PC-9 (cell line): Measurements from ENCODE around the gene TTBK1.

ENCODE experiments used
- EZH2 ChIP-seq: fragments of 200-600 bp; sonication (generic); IDR thresholded peaks from 2 replicates; pipeline ENCODE4 v1.8.0; 2017; ENCODE audit warnings: antibody characterized with exemption, low read depth
- TF ChIP-seq, protein P1 (sequence below): fragments of 200-600 bp; sonication (generic); conservative IDR thresholded peaks from 2 replicates; pipeline ENCODE4 v1.6.1; 2017; ENCODE audit warnings: mixed run types, antibody characterized with exemption, mild to moderate bottlenecking, moderate library complexity

DNA sequence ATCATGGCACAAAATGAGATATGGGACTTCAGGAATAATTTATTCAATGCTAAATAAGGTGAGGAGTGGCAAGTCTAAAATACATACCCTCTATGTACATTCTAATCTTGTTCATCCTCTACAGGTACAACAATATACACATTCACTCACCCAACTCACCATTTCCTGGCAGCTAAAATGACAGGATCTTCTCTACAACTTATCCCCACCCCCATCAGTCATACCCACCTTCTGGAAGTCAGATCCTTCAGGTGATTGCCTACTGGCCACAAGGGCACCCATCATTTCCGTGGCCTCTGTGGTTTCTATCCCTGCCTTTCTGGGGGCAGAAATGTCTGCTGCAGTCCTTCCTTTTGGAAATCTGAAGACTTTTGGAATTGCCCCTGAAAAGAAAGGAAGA is 88.2 kb downstream of the TTBK1 start:
- TF ChIP-seq, protein P1, sequence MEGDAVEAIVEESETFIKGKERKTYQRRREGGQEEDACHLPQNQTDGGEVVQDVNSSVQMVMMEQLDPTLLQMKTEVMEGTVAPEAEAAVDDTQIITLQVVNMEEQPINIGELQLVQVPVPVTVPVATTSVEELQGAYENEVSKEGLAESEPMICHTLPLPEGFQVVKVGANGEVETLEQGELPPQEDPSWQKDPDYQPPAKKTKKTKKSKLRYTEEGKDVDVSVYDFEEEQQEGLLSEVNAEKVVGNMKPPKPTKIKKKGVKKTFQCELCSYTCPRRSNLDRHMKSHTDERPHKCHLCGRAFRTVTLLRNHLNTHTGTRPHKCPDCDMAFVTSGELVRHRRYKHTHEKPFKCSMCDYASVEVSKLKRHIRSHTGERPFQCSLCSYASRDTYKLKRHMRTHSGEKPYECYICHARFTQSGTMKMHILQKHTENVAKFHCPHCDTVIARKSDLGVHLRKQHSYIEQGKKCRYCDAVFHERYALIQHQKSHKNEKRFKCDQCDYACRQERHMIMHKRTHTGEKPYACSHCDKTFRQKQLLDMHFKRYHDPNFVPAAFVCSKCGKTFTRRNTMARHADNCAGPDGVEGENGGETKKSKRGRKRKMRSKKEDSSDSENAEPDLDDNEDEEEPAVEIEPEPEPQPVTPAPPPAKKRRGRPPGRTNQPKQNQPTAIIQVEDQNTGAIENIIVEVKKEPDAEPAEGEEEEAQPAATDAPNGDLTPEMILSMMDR = no peak
- TF ChIP-seq EZH2 = no peak
